NCI-H1436 treated with DMSO at 0.1 percent for 48 hours (cell line): ENCODE results near the gene SELENOO.
"Not testable (repeated sequence)": the region's sequence is repeated elsewhere in the genome, so short reads cannot be mapped to it uniquely, and the experiment has no call there.

Source experiments
- DNase-seq: peaks from one replicate; lab custom pipeline; 2025; lab: John Stamatoyannopoulos, UW

Gene SELENOO

GRCh38 chr22:50199829-50200460 is 866 bp upstream of the SELENOO start:
- no peak for DNase-seq

GRCh38 chr22:50201191-50202129 is 649 bp downstream of the SELENOO start:
- DNase-seq, result no peak

- no peak for DNase-seq
Observed at GRCh38 chr22:50202130-50202666, 1.4 kb downstream of the SELENOO start.

- no peak for DNase-seq
Observed at GRCh38 chr22:50203288-50203687, 2.5 kb downstream of the SELENOO start.

- DNase-seq, result no peak
Observed at GRCh38 chr22:50204571-50204970, 3.8 kb downstream of the SELENOO start.

- not testable (repeated sequence) for DNase-seq
Observed at GRCh38 chr22:50204998-50205397, 4.2 kb downstream of the SELENOO start.

- no peak for DNase-seq
Observed at GRCh38 chr22:50205781-50206569, 5.2 kb downstream of the SELENOO start.

- DNase-seq, result no peak
Observed at GRCh38 chr22:50206599-50206998, 5.8 kb downstream of the SELENOO start.

- DNase-seq, result no peak
Observed at GRCh38 chr22:50207383-50208140, 6.8 kb downstream of the SELENOO start.

GRCh38 chr22:50208430-50208938 is 7.7 kb downstream of the SELENOO start:
- no peak for DNase-seq

- DNase-seq, result no peak
Observed at GRCh38 chr22:50208939-50209892, 8.4 kb downstream of the SELENOO start.

GRCh38 chr22:50209893-50210292 is 9.1 kb downstream of the SELENOO start:
- no peak for DNase-seq

GRCh38 chr22:50210378-50211139 is 9.7 kb downstream of the SELENOO start:
- no peak for DNase-seq

- DNase-seq, result no peak
Observed at GRCh38 chr22:50211147-50211546, 10.3 kb downstream of the SELENOO start.

GRCh38 chr22:50213263-50213662 is 12.5 kb downstream of the SELENOO start:
- no peak for DNase-seq

- DNase-seq, result no peak
Observed at GRCh38 chr22:50215297-50216054, 14.7 kb downstream of the SELENOO start.

GRCh38 chr22:50216055-50216683 is 15.4 kb downstream of the SELENOO start:
- DNase-seq, result no peak
